ENCODE data around the gene PKN1.
"Not testable (repeated sequence)": the region's sequence is repeated elsewhere in the genome, so short reads cannot be mapped to it uniquely, and the experiment has no call there.

PKN1 gene

GRCh38 chr19:14504575-14504974 lies 71.5 kb downstream of the PKN1 start:
- whole genome bisulfite sequencing, 2 donors (ENCODE audit: extremely low coverage in 2 of 2, insufficient read length in 2 of 2, insufficient replicate concordance in 1 of 2) = 57% methylated on average over 1 of the region's 8 CpGs; no CpG with 5 or more reads in 1 of the 2 donors
- H3K14ac ChIP-seq (ENCODE audit: low read length) = not testable (repeated sequence)

GRCh38 chr19:14505488-14506239 lies 72.6 kb downstream of the PKN1 start:
- Histone ChIP-seq H2BK120ac (ENCODE audit: low read depth, low read length) (no peak overlapping the region), H4K8ac (ENCODE audit: low read depth, low read length) (peak overlapping the region; percentile 53), H4K91ac (ENCODE audit: low read depth, low read length, poor library complexity) (no peak overlapping the region), H3K79me1 (ENCODE audit: low read depth, low read length) (no peaks in the 10 kb centered on the region), H2BK12ac (ENCODE audit: low read length) (no peak overlapping the region), H3K36me3 (replicated peaks in 1 of 2; ENCODE audit: control insufficient read depth in 2 of 2, insufficient read depth in 2 of 2, low read length in 2 of 2) (no peaks in the 10 kb centered on the region), H3K27ac (replicated peaks; ENCODE audit: low read length) (peak overlapping the region; percentile 46), H3K4me3 (ENCODE audit: low read length in 2 of 2) (no peak overlapping the region), H2BK15ac (ENCODE audit: low read length) (no peak overlapping the region), H3K4me2 (ENCODE audit: insufficient read depth, low read length, poor library complexity, severe bottlenecking) (no peak overlapping the region), H3K18ac (ENCODE audit: low read length) (peak overlapping the region; percentile 0), H3K4me1 (ENCODE audit: control insufficient read depth in 2 of 2, insufficient read depth in 1 of 2, low read depth in 1 of 2, low read length in 2 of 2) (no peaks in the 10 kb centered on the region), H2AK5ac (ENCODE audit: low read depth, low read length) (no peak overlapping the region), H3K9ac (ENCODE audit: low read depth, low read length, poor library complexity) (no peak overlapping the region), H3K27me3 (ENCODE audit: control insufficient read depth in 3 of 3, insufficient read depth in 3 of 3, low read depth in 1 of 3, low read length in 3 of 3) (peaks cover 0 to 3% (median 0%) of the 10 kb centered on the region in 3 experiments), H3K4ac (ENCODE audit: low read length) (no peak overlapping the region), H2BK5ac (ENCODE audit: low read length) (no peak overlapping the region), H3K23ac (ENCODE audit: low read depth, low read length, poor library complexity) (no peak overlapping the region), H2AFZ (ENCODE audit: low read length) (peak overlapping the region; percentile 74), H3K14ac (ENCODE audit: low read length) (no peak overlapping the region), H3K9me3 (replicated peaks in 1 of 2; ENCODE audit: control insufficient read depth in 2 of 2, insufficient read depth in 1 of 2, low read depth in 1 of 2, low read length in 2 of 2) (no peaks in the 10 kb centered on the region)
- no CpG with 5 or more reads among the region's 19 CpGs for WGBS, 2 donors (ENCODE audit: extremely low coverage in 2 of 2, insufficient read length in 2 of 2, insufficient replicate concordance in 1 of 2)
- no peak for DNase-seq (ENCODE audit: low spot score)

More at GRCh38 chr19:14504575-14504974, 71.5 kb downstream of the PKN1 start:
- not testable (repeated sequence) for H3K23ac ChIP-seq (ENCODE audit: low read depth, low read length, poor library complexity); H2BK5ac ChIP-seq (ENCODE audit: low read length); H3K4me3 ChIP-seq (ENCODE audit: low read length in 2 of 2); H2BK120ac ChIP-seq (ENCODE audit: low read depth, low read length); H2AK5ac ChIP-seq (ENCODE audit: low read depth, low read length); H3K9me3 ChIP-seq (replicated peaks in 1 of 2; ENCODE audit: control insufficient read depth in 2 of 2, insufficient read depth in 1 of 2, low read depth in 1 of 2, low read length in 2 of 2); H3K27ac ChIP-seq (replicated peaks; ENCODE audit: low read length); H3K27me3 ChIP-seq (ENCODE audit: control insufficient read depth in 3 of 3, insufficient read depth in 3 of 3, low read depth in 1 of 3, low read length in 3 of 3); H4K8ac ChIP-seq (ENCODE audit: low read depth, low read length); H2BK15ac ChIP-seq (ENCODE audit: low read length); H2BK12ac ChIP-seq (ENCODE audit: low read length); H3K4ac ChIP-seq (ENCODE audit: low read length); H3K36me3 ChIP-seq (replicated peaks in 1 of 2; ENCODE audit: control insufficient read depth in 2 of 2, insufficient read depth in 2 of 2, low read length in 2 of 2); H3K4me1 ChIP-seq (ENCODE audit: control insufficient read depth in 2 of 2, insufficient read depth in 1 of 2, low read depth in 1 of 2, low read length in 2 of 2); H3K18ac ChIP-seq (ENCODE audit: low read length); H3K79me1 ChIP-seq (ENCODE audit: low read depth, low read length); H4K91ac ChIP-seq (ENCODE audit: low read depth, low read length, poor library complexity); DNase-seq (ENCODE audit: low spot score); H3K4me2 ChIP-seq (ENCODE audit: insufficient read depth, low read length, poor library complexity, severe bottlenecking); H3K9ac ChIP-seq (ENCODE audit: low read depth, low read length, poor library complexity); H2AFZ ChIP-seq (ENCODE audit: low read length)

GRCh38 chr19:14507704-14508542 lies 74.8 kb downstream of the PKN1 start:
- Histone ChIP-seq H3K27ac (replicated peaks; ENCODE audit: low read length) (no peak overlapping the region), H2AK5ac (ENCODE audit: low read depth, low read length) (no peak overlapping the region), H3K79me1 (ENCODE audit: low read depth, low read length) (no peaks in the 10 kb centered on the region), H2BK120ac (ENCODE audit: low read depth, low read length) (no peak overlapping the region), H3K9me3 (replicated peaks in 1 of 2; ENCODE audit: control insufficient read depth in 2 of 2, insufficient read depth in 1 of 2, low read depth in 1 of 2, low read length in 2 of 2) (no peaks in the 10 kb centered on the region), H3K9ac (ENCODE audit: low read depth, low read length, poor library complexity) (no peak overlapping the region), H3K4me2 (ENCODE audit: insufficient read depth, low read length, poor library complexity, severe bottlenecking) (no peak overlapping the region), H4K8ac (ENCODE audit: low read depth, low read length) (no peak overlapping the region), H2BK12ac (ENCODE audit: low read length) (no peak overlapping the region), H2AFZ (ENCODE audit: low read length) (no peak overlapping the region), H2BK5ac (ENCODE audit: low read length) (no peak overlapping the region), H3K4me3 (ENCODE audit: low read length in 2 of 2) (no peak overlapping the region), H3K4ac (ENCODE audit: low read length) (no peak overlapping the region), H4K91ac (ENCODE audit: low read depth, low read length, poor library complexity) (no peak overlapping the region), H3K36me3 (replicated peaks in 1 of 2; ENCODE audit: control insufficient read depth in 2 of 2, insufficient read depth in 2 of 2, low read length in 2 of 2) (peaks cover 0 to 2% of the 10 kb centered on the region in 2 donors), H3K27me3 (ENCODE audit: control insufficient read depth in 3 of 3, insufficient read depth in 3 of 3, low read depth in 1 of 3, low read length in 3 of 3) (no peaks in the 10 kb centered on the region), H2BK15ac (ENCODE audit: low read length) (no peak overlapping the region), H3K4me1 (ENCODE audit: control insufficient read depth in 2 of 2, insufficient read depth in 1 of 2, low read depth in 1 of 2, low read length in 2 of 2) (no peaks in the 10 kb centered on the region), H3K23ac (ENCODE audit: low read depth, low read length, poor library complexity) (no peak overlapping the region), H3K14ac (ENCODE audit: low read length) (no peak overlapping the region), H3K18ac (ENCODE audit: low read length) (no peak overlapping the region)
- WGBS, 2 donors (ENCODE audit: extremely low coverage in 2 of 2, insufficient read length in 2 of 2, insufficient replicate concordance in 1 of 2) = no CpG with 5 or more reads among the region's 12 CpGs
- no peak for DNase-seq (ENCODE audit: low spot score)
